ENCODE results near the gene MAN2B2.

- TF ChIP-seq CTCF (IDR thresholded peaks at IDR 0.05) (no peak), EP300 (IDR thresholded peaks at IDR 0.05; ENCODE audit: low read depth) (no peak)
These were observed 26.8 kb downstream of the MAN2B2 start for GRCh38 chr4:6601661-6602250.

Measured in transverse colon (tissue), 3 donors.